ENCODE measurements around the gene RNF26. TPM values are rescaled to one million over a fixed set of nuclear protein-coding genes. Genes with fewer than 3 reads are reported as not detected.

RNF26 gene
- total RNA-seq, 3 donors from 2014 or later = 8.8 to 11.2 (median 9.7) TPM

- intact Hi-C loops (cut with DNase I; ENCODE audit: low total_unique reads) = no loop called here
- DNase-seq (ENCODE audit: low spot score in 2 of 2) = no peak
- TF ChIP-seq POLR2A (IDR thresholded peaks at IDR 0.05) = no peak
- no peak for TF ChIP-seq POLR2AphosphoS5 (IDR thresholded peaks at IDR 0.05)
- TF ChIP-seq, protein P1, sequence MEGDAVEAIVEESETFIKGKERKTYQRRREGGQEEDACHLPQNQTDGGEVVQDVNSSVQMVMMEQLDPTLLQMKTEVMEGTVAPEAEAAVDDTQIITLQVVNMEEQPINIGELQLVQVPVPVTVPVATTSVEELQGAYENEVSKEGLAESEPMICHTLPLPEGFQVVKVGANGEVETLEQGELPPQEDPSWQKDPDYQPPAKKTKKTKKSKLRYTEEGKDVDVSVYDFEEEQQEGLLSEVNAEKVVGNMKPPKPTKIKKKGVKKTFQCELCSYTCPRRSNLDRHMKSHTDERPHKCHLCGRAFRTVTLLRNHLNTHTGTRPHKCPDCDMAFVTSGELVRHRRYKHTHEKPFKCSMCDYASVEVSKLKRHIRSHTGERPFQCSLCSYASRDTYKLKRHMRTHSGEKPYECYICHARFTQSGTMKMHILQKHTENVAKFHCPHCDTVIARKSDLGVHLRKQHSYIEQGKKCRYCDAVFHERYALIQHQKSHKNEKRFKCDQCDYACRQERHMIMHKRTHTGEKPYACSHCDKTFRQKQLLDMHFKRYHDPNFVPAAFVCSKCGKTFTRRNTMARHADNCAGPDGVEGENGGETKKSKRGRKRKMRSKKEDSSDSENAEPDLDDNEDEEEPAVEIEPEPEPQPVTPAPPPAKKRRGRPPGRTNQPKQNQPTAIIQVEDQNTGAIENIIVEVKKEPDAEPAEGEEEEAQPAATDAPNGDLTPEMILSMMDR (IDR thresholded peaks at IDR 0.05) = no peak
- Histone ChIP-seq H3K27me3 (peaks cover 0 to 2% of the 10 kb centered on the region in 2 donors), H3K9me3 (no peaks in the 10 kb centered on the region), H3K4me1 (peaks cover 0 to 7% of the 10 kb centered on the region in 2 donors), H3K27ac (no peak overlapping the region), H3K4me3 (no peak overlapping the region), H3K36me3 (no peaks in the 10 kb centered on the region)
These were observed 9.4 kb downstream of the RNF26 start for GRCh38 chr11:119343726-119344125.

- Histone ChIP-seq H3K9me3 (no peaks in the 10 kb centered on the region), H3K36me3 (no peaks in the 10 kb centered on the region), H3K27me3 (peaks cover 0 to 2% of the 10 kb centered on the region in 2 donors), H3K4me1 (peaks cover 0 to 7% of the 10 kb centered on the region in 2 donors), H3K27ac (no peak overlapping the region), H3K4me3 (no peak overlapping the region)
- TF ChIP-seq, protein P1 (IDR thresholded peaks at IDR 0.05) = no peak
- TF ChIP-seq POLR2A (IDR thresholded peaks at IDR 0.05) (no peak), POLR2AphosphoS5 (IDR thresholded peaks at IDR 0.05) (no peak)
- intact Hi-C loops (cut with DNase I; ENCODE audit: low total_unique reads) = no loop called here
- DNase-seq (ENCODE audit: low spot score in 2 of 2) = no peak
These were observed 10.1 kb downstream of the RNF26 start for GRCh38 chr11:119344291-119345010.

DNA sequence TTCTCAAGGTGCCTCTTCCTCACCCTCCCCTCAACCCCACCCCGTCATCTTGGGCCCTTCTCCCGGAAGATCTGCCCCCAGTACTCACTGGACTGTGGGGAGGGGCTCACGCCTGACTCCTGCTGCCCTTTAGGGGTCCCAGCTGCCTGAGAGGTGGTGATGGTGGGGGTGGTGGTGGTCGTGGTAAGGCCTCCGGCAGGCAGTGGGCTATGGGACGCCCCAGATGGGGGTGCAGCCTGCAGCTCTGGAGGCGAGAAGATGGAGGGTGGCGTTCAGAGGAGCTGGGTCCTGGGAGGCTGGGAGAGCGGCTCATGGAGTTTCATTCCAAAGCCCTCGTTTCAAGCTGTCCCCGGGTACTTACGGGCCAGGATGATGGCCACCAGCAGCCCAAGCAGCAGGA is 11.4 kb downstream of the RNF26 start:
- intact Hi-C loops (cut with DNase I; ENCODE audit: low total_unique reads) = no loop called here
- TF ChIP-seq POLR2A (IDR thresholded peaks at IDR 0.05) (no peak), POLR2AphosphoS5 (IDR thresholded peaks at IDR 0.05) (no peak)
- TF ChIP-seq, protein P1 (IDR thresholded peaks at IDR 0.05) = no peak
- no peaks in the 10 kb centered on the region for H3K4me1 ChIP-seq
- no peak overlapping the region for H3K4me3 ChIP-seq
- H3K36me3 ChIP-seq = no peaks in the 10 kb centered on the region
- no peak for DNase-seq (ENCODE audit: low spot score in 2 of 2)
- no peaks in the 10 kb centered on the region for H3K27me3 ChIP-seq
- H3K9me3 ChIP-seq = no peaks in the 10 kb centered on the region
- no peak overlapping the region for H3K27ac ChIP-seq

GRCh38 chr11:119346605-119347004 is 12.3 kb downstream of the RNF26 start, which contains the start of gene MFRP:
Gene MFRP, minus strand, starts transcription at chr11:119346705. Its CDS starts 192 bp downstream, at chr11:119346513.
- no peak within 1 kb of the TSS for H3K4me3 ChIP-seq
- no peaks in the 10 kb centered on the region for H3K27me3 ChIP-seq
- no peaks in the 10 kb centered on the region for H3K9me3 ChIP-seq
- intact Hi-C loops (cut with DNase I; ENCODE audit: low total_unique reads) = no loop called here
- TF ChIP-seq POLR2AphosphoS5 (IDR thresholded peaks at IDR 0.05) (no peak), POLR2A (IDR thresholded peaks at IDR 0.05) (no peak)
- TF ChIP-seq, protein P1 (IDR thresholded peaks at IDR 0.05) = no peak
- H3K4me1 ChIP-seq = no peaks in the 10 kb centered on the region
- no peak for DNase-seq (ENCODE audit: low spot score in 2 of 2)
- H3K36me3 ChIP-seq = no peaks in the 10 kb centered on the region
- no peak within 1 kb of the TSS for H3K27ac ChIP-seq

DNA sequence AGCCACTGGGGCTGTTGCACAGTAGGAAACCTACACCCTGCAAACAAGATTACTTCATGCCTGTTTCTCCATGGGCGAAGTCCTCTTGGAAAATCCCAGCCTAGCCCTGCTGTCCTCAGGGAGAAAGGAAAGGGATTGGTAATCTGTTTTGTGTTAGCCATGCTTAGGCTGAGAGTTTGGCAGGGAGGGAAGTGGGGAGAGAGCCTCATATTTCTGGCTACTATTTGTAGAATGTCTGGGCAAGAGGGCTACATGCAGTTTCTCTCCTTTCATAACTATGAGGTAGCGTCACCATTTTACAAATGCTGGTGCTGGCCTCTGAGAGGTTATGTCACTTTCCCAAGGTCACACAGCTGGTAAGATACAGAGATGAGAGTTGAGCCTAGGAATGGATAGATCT is 12.9 kb downstream of the RNF26 start:
- Histone ChIP-seq H3K27ac (no peak overlapping the region), H3K9me3 (no peaks in the 10 kb centered on the region), H3K4me1 (no peaks in the 10 kb centered on the region), H3K4me3 (no peak overlapping the region), H3K27me3 (no peaks in the 10 kb centered on the region), H3K36me3 (no peaks in the 10 kb centered on the region)
- intact Hi-C loops (cut with DNase I; ENCODE audit: low total_unique reads) = no loop called here
- TF ChIP-seq, protein P1 (IDR thresholded peaks at IDR 0.05) = no peak
- TF ChIP-seq POLR2AphosphoS5 (IDR thresholded peaks at IDR 0.05) (no peak), POLR2A (IDR thresholded peaks at IDR 0.05) (no peak)
- DNase-seq (ENCODE audit: low spot score in 2 of 2) = no peak
